ENCODE results near the gene IL33.

DNA sequence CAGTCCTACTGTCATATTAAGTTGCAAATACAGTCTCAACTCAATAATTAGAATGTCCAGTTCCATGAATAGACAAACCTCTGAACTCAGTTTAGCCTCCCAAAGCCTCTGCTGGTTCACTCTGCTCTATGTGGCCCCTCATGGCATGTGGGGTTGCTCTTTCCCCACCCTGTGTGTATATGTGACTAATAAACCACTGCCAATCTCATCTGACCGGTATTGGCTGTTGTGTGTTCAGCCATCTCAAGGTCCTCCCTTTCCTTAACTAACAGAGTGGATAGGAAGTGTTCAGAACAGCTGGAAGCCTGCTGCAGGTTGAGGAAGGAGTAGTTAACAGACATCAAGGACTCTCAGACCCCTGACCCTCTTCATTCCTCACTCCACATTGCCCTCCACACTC lies 55.3 kb downstream of the IL33 start:
- TF ChIP-seq CTCF (conservative IDR thresholded peaks at IDR 0.05; ENCODE audit: low read depth, low read length), result no peak
- TF ChIP-seq POLR2A (IDR thresholded peaks at IDR 0.05; ENCODE audit: low read depth, low read length), result no peak
- no peak for TF ChIP-seq RFX5 (IDR thresholded peaks at IDR 0.05; ENCODE audit: low read depth, low read length)
- TF ChIP-seq MXI1 (IDR thresholded peaks at IDR 0.05; ENCODE audit: borderline replicate concordance, low read depth, low read length), result no peak
- no peak for TF ChIP-seq RCOR1 (IDR thresholded peaks at IDR 0.05; ENCODE audit: insufficient replicate concordance, low read length)
- TF ChIP-seq ELK1 (IDR thresholded peaks at IDR 0.05; ENCODE audit: borderline replicate concordance, low read depth, low read length), result no peak
- TF ChIP-seq USF2 (IDR thresholded peaks at IDR 0.05; ENCODE audit: low read depth, low read length), result no peak

All from IMR-90 (cell line).